ENCODE results near the gene CBX8. TPM values are rescaled to one million over a fixed set of nuclear protein-coding genes. Genes with fewer than 3 reads are reported as not detected.

CBX8 gene
- total and polyA plus RNA-seq, 2 of the 8 experiments (the other 6 are each of a cell fraction or from before 2014, with no cell fraction given), result 0.09 to 2.1 TPM

DNA sequence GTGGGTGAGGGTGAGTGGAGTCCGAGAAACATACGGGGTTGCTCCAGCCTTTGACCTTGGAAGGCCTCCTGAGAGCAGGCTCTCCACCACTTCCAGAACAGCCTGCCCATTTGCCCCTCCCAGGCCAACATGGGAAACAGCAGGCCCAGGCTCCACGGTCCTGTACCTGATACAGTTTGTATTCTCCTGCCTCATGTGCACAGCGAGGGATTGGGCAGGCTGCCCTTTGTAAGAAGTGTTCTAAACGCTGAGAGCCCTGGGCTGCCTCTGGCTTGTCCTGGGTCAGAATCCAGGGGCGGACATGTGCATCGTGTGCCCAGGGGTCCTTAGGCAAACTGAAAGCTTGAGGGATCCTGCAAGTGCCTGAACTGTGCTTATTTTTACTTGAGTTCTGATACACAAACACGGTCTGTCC lies 22.3 kb downstream of the CBX8 start:
- POLR2A ChIA-PET (ENCODE audit: partially characterized antibody), result interaction anchor here (1.1 to 5.2 kb wide), 2 partner anchors 12 to 15 kb away, joined by 4 to 33 read pairs; no protein-coding TSS in a partner anchor
- H3K23ac ChIP-seq (ENCODE audit: insufficient read length), result no peak overlapping the region
- no peak overlapping the region for H2AFZ ChIP-seq (ENCODE audit: low read length)
- H3K27ac ChIP-seq (ENCODE audit: low read depth, low read length), result no peak overlapping the region
- no peak overlapping the region for H2BK20ac ChIP-seq (ENCODE audit: low read length)
- H3K27me3 ChIP-seq (replicated peaks in 1 of 4; ENCODE audit: control insufficient read depth in 3 of 4, extremely low read depth in 1 of 4, insufficient read depth in 3 of 4, low read length in 3 of 4), result no peaks in the 10 kb centered on the region; a peak in 2 of 7 replicates
- peaks cover 4% of the 10 kb centered on the region for H3K79me1 ChIP-seq (ENCODE audit: low read depth, low read length)
- no peak overlapping the region for H3K4me3 ChIP-seq (ENCODE audit: extremely low read depth in 1 of 4, insufficient read depth in 2 of 4, low read depth in 3 of 4, low read length in 4 of 4)
- no peak overlapping the region for H2AK5ac ChIP-seq (ENCODE audit: low read depth, low read length)
- H3K79me2 ChIP-seq (ENCODE audit: control insufficient read depth in 1 of 2, insufficient read depth in 2 of 2, low read length in 2 of 2), result peaks cover 0 to 8% of the 10 kb centered on the region in 2 experiments; a peak in 2 of 4 replicates
- H4K91ac ChIP-seq (replicated peaks; ENCODE audit: insufficient read length, low read length), result no peak overlapping the region
- H2BK15ac ChIP-seq (ENCODE audit: low read length), result 0 out of 2 replicates have a peak overlapping the region, but pooled peaks have one; percentile 0
- no peak overlapping the region for H3K9ac ChIP-seq (replicated peaks in 1 of 4; ENCODE audit: extremely low read depth in 1 of 4, low read depth in 3 of 4, low read length in 3 of 4)
- WGBS, 2 experiments (ENCODE audit: extremely low coverage in 1 of 2, insufficient coverage in 1 of 2, insufficient read length in 1 of 2, insufficient replicate concordance in 2 of 2, low coverage in 1 of 2, low lambda C conversion rate in 2 of 2, missing lambda C conversion rate in 1 of 2), result 87% methylated on average over 7 of the region's 8 CpGs; no CpG with 5 or more reads in 1 of the 2 experiments
- H3K56ac ChIP-seq (replicated peaks; ENCODE audit: insufficient read length, low read depth, low read length), result no peak overlapping the region
- H3K14ac ChIP-seq (ENCODE audit: insufficient read length), result no peak overlapping the region
- 0 out of 2 replicates have a peak overlapping the region, but pooled peaks have one; percentile 35 for H2BK12ac ChIP-seq (ENCODE audit: low read depth, low read length)
- no peak overlapping the region for H3K4ac ChIP-seq (replicated peaks; ENCODE audit: insufficient read length, low read depth, low read length)
- peaks cover 4 to 6% of the 10 kb centered on the region in 2 experiments for H4K20me1 ChIP-seq (replicated peaks in 1 of 2; ENCODE audit: control insufficient read depth in 1 of 2, insufficient read depth in 2 of 2, low read length in 2 of 2)
- H3K9me3 ChIP-seq (ENCODE audit: insufficient read depth in 2 of 2, low read depth in 1 of 2, low read length in 1 of 2), result no peaks in the 10 kb centered on the region
- H3K4me1 ChIP-seq (replicated peaks in 1 of 4; ENCODE audit: control insufficient read depth in 3 of 4, insufficient read depth in 4 of 4, low read length in 3 of 4), result peaks cover 4 to 14% (median 13%) of the 10 kb centered on the region in 4 experiments
- H3K4me2 ChIP-seq (ENCODE audit: insufficient read depth in 1 of 2, low read depth in 2 of 2, low read length in 2 of 2), result no peak overlapping the region
- H3K36me3 ChIP-seq (ENCODE audit: control insufficient read depth in 2 of 4, insufficient read depth in 4 of 4, low read length in 3 of 4), result peaks cover under 1 to 3% (median under 1%) of the 10 kb centered on the region in 4 experiments; a peak in 6 of 8 replicates
- DNase-seq (ENCODE audit: low read depth in 1 of 2, low spot score in 2 of 2) (no peak), FAIRE-seq (no peak)
- no peak overlapping the region for H4K5ac ChIP-seq (ENCODE audit: insufficient read length, low read depth, low read length)
- H3K23me2 ChIP-seq (ENCODE audit: low read depth, low read length), result peaks cover 10% of the 10 kb centered on the region
- CTCF ChIA-PET (ENCODE audit: partially characterized antibody), result interaction anchor here (0.9 to 5.9 kb wide), 10 partner anchors 8 to 60 kb away, joined by 3 to 90 read pairs (median 5); no protein-coding TSS in a partner anchor
- no peak overlapping the region for H4K8ac ChIP-seq (ENCODE audit: extremely low read depth, insufficient read depth, low read length)
- no peak overlapping the region for H2BK120ac ChIP-seq (replicated peaks; ENCODE audit: low read depth, low read length)
- H2BK5ac ChIP-seq (ENCODE audit: low read depth, low read length), result no peak overlapping the region
- 0 out of 2 replicates have a peak overlapping the region, but pooled peaks have one; percentile 9 for H3K18ac ChIP-seq (ENCODE audit: extremely low read depth, low read length)
- TF ChIP-seq, protein P1, sequence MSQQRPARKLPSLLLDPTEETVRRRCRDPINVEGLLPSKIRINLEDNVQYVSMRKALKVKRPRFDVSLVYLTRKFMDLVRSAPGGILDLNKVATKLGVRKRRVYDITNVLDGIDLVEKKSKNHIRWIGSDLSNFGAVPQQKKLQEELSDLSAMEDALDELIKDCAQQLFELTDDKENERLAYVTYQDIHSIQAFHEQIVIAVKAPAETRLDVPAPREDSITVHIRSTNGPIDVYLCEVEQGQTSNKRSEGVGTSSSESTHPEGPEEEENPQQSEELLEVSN (IDR thresholded peaks at IDR 0.05), result no peak
- TF ChIP-seq EP300 (IDR thresholded peaks at IDR 0.05; ENCODE audit: borderline replicate concordance in 1 of 2, low read depth in 2 of 2, low read length in 2 of 2), result no peak
- TF ChIP-seq SRF (IDR thresholded peaks at IDR 0.05; ENCODE audit: low read depth, low read length), result no peak
- TF ChIP-seq CTBP2 (IDR thresholded peaks at IDR 0.05; ENCODE audit: borderline replicate concordance, insufficient read depth, insufficient read length, low read length), result no peak
- no peak for TF ChIP-seq POLR2AphosphoS5 (IDR thresholded peaks at IDR 0.05; ENCODE audit: low read depth, low read length)

Data from H1 (cell line).